TTC549 (cell line): ENCODE measurements around the gene NSUN4.
"Not testable (repeated sequence)": the region's sequence is repeated elsewhere in the genome, so short reads cannot be mapped to it uniquely, and the experiment has no call there.

Experiments
- FAIRE-seq: peaks from 2 replicates; lab custom pipeline; 2012; peaks lifted over from hg19 to GRCh38; lab: Jason Lieb, UNC

NSUN4 gene

GRCh38 chr1:46328182-46328581 is 12.4 kb upstream of the NSUN4 start:
- not testable (repeated sequence) for FAIRE-seq

GRCh38 chr1:46329807-46330206 is 10.8 kb upstream of the NSUN4 start:
- not testable (repeated sequence) for FAIRE-seq

DNA sequence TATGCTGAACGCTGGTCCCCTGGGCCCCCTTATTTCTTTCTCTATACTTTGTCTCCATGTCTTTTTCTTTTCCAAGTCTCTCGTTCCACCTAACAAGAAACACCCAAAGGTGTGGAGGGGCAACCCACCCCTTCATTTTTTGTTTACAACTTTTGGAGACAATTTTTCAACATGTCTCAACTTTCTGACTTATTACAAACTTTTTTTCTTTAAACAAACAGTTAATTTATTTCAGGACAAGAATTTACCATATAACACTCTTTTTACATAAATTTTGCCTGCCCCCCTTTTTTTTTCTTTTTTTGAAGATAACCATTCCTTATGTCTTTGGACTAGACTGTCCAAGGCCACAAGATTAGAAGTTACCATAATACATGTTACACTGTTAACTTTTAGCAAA is 10.2 kb upstream of the NSUN4 start:
- not testable (repeated sequence) for FAIRE-seq

DNA sequence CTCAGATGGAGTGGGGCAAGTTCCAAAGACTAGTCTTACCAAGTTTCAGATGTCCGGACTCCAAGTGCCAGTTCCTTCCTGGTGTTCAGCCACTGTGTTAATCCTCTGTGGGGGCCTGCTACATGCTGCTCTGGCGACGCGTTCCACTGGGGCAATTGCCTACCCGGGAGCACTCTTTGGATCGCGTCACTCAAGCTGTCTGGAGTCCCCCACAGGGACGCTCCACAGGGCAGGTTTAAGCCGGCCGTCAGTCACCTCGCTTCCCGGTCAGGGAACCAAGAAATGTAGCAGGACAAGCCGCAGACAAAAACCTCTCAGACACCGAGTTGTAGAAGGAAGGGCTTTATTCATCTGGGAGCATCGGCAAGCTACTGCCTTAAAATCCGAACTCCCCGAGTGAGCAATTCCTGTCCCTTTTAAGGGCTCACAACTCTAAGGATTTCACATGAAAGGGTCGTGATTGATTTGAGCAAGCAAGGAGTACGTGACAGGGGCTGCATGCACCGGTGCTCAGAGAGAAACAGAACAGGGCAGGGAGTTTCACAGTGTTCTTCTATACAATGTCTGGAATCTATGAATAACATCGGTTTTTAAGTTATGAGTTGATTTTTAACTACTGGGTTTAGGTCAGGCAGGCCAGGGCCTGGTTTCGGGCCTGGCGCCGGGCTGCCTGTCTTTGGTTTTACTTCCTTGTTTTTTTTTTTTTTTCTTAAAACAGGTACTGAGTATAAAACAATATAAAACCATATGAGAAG is 8.6 kb upstream of the NSUN4 start:
- not testable (repeated sequence) for FAIRE-seq

- FAIRE-seq = peak; percentile 47
Measured at GRCh38 chr1:46333300-46334029, 7.1 kb upstream of the NSUN4 start.

DNA sequence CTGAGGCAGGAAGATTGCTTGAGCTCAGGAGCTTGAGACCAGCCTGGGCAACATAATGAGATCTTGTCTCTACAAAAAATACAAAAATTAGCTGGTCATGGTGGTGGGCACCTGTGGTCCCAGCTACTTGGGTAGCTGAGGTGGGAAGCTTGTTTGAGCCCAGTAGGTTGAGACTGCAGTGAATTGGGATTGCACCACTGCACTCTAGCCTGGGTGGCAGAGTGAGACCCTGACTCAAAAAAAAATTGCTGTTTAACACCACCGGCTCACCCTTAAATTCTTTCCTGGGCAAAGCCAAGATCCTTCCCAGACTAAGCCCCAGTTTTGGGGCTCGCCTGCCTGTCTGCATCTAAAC is 6.6 kb upstream of the NSUN4 start:
- FAIRE-seq = no peak

DNA sequence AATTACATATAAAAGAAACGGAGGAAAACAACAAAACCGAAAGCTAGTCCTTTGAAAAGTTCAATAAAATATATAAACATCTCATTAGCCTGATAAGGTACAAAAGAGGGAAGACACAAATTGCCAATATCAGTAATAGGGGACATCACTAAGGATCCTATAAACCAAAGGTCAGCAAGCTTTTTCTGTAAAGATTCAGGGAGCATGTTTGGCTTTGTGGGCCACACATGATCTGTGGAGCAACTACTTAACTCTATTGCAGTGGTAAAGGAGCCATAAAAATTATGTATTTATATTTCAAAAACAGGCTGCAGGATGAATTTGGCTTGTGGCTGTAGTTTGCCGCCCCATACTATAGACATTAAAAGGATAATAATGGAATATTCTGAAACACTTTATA is 5.5 kb upstream of the NSUN4 start:
- no peak for FAIRE-seq

- not testable (repeated sequence) for FAIRE-seq
Measured at GRCh38 chr1:46337409-46337808, 3.2 kb upstream of the NSUN4 start.

DNA sequence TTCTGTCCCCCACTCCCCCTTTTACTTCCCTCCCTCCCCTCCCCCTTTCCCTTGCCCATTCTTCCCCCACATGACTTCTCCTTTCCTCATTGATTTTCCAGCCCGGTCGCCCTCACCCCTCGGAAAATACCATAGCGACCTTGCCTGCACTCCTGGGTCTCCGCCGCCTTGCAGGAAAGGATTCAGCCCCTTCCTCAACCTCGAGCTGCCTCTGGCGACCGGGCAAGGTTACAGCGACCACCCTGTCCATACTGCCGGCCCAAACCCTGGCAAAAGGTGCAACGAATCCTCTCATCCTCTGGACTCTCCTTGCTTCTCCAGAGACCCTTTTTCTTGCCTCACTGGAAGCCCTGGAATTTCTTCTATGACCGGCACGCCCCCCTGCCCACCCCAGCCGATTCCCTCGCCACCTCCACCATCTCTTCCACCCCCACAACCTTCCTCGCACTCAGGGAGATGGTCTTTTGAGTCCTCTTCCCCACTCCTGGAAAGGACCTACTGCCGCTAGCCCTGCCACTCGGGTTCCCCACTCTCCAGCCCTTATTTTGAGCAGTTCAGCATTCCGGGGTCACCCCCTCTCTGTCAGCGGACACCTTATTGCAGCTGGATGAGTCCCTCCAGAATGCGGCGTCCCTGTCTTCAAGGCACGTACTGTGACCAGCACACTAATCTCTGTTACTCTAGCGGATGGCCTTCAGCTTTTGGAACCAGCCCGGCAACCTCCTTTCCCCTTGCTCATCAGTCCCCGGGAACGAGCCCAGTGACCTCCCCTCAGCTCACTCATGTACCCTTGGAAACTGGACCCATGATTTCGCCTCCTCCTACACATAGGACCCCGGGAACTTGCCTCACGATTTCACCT is 846 bp downstream of the NSUN4 start:
- no peak for FAIRE-seq

- FAIRE-seq = no peak
Measured at GRCh38 chr1:46342084-46342656, 1.6 kb downstream of the NSUN4 start.

DNA sequence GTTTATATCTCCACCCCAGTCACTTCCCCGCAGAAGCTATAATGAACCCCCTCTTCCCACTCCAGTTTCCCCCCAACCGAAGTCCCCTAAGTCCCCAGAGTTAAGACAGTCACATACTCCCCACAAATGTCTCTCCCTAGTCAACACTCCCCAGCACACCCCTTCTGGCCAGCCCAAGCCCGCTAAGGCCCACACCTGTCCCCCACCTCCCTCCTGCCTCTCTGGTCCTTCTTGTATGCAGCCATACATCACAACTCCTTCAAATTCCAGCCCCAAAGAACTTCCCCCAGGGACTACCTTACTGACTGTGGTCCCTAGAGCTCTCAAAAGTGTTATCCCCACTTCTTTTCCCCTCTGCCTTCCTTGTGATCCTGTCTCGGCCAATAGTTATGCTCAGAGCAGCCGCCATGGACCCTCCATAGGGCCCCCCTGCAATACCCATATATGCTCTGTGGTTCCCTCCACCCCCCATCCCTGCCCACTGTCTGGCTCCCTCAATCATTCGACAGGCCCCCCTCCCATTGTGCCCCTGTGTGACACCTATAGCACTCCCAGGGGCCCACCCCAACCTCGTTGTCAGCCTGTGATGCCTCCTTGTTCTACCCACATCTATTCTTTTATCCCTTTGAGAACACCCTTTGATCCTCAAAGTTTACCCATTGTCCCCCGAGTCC is 2.2 kb downstream of the NSUN4 start:
- no peak for FAIRE-seq

- no peak for FAIRE-seq
Measured at GRCh38 chr1:46343351-46343695, 2.7 kb downstream of the NSUN4 start.

DNA sequence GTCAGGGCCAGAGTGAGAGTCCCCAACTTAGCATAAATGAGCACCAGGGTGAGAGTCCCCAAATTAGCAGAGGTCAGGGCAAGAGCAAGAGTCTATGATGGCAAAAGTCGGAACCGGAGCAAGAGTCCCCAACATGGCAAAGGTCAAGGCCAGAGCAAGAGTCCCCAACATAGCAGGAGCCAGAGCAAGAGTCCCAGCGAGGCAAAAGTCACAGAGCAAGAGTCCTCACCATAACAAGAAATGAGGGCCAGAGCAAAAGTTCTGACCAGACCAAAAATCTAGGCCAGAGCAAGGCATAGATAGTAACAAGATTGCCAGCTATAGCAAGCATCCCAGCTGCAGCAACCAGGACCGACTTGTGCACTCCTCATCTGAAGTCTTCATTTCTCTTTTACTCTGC is 3.1 kb downstream of the NSUN4 start:
- no peak for FAIRE-seq

DNA sequence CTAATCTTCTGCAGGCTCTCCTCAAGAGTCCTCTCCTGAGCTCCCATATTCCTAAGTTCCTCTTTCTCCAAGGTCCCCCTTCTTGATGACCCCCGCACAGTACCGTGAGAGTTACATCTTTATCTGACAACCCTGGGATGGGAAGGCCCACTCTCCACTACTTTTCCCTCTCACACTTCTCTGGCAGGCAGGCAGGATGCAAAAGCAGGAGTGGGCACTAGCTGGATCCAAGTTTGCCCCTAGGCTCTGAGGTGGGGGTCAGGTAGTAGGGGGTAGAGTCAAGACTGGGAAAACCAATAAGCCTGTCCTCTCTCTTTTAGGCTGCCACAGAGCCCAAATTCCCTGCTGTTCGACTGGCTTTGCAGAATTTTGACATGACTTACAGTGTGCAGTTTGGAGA is 3.9 kb downstream of the NSUN4 start:
- FAIRE-seq = no peak

DNA sequence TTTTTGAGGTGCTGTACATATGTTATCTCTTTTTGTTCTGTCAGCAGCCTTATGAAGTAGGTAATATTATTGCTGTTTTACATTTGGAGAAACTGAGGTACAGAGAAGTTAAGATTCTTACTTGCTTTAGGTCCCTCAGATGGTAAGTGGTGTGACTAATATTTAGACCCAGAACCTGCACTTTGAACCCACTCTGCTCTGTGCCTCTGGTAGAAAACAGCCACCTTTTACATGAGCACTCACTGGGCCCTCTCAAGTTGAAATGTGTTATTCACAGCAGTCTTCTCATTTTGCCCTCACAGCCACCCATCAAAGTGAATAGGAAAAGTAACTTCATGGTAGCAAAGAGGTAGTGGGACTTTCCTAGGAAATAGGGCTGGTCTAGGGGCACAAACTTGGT is 4.7 kb downstream of the NSUN4 start:
- no peak for FAIRE-seq

- FAIRE-seq = no peak
Measured at GRCh38 chr1:46352363-46352762, 11.8 kb downstream of the NSUN4 start.

DNA sequence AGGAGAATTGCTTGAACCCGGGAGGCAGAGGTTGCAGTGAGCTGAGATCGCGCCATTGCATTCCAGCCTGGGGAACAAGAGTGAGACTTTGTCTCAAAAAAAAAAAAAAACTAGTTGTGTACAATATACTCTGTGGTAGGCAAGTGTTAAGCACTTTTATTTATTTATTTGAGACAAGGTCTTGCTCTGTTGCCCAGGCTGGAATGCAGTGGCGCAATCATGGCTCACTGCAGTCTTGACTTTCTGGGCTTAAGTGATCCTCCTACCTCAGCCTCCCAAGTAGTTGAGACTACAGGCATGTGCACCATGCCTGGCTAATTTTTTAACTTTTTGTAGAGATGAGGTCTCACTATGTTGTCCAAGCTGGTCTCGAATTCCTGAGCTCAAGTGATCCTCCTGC is 15.3 kb downstream of the NSUN4 start:
- FAIRE-seq = not testable (repeated sequence)

DNA sequence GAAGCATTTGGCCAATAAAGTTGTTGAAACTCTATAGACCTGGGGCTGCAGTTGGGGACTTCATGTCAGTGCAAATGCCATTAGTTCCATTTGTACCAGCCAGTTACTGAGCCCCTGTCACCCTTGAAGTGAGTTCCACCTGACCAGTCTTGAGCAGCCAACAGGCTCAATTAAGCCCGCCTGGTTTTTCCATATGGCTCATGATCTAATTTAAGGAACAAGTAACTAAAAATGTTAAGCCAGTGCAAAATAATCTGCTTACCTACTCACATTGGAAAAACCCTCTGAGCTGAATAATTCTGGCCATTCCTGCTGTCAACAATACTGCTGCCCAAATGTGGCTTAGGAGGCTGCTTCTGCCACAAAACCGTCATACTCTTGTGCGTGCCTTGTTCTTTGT is 21.6 kb downstream of the NSUN4 start:
- no peak for FAIRE-seq

DNA sequence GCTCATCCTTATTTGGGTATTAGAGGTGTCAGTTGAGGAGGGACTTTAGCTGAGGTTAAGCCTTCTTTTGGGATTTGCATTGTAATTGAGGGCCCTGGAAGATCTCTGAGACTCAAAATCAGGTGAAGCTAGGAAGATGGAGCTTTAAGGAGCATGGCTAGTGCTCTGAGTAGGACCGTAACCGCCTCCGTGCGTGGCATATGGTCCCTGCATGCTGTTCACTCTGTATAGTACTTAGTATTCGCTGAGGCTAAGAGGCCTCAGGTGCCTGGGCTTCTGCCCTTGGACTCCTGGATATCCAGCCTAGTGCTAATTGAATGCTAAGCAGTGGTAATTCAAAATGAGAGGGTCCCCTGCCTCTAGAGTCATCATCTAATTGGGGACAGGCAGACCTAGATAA is 22.5 kb downstream of the NSUN4 start:
- FAIRE-seq = no peak

GRCh38 chr1:46364612-46365011 is 24.0 kb downstream of the NSUN4 start:
- no peak for FAIRE-seq

- not testable (repeated sequence) for FAIRE-seq
Measured at GRCh38 chr1:46365796-46366195, 25.2 kb downstream of the NSUN4 start.

GRCh38 chr1:46367072-46367471 is 26.5 kb downstream of the NSUN4 start:
- FAIRE-seq = no peak
